Measurements from ENCODE around the gene HELZ2. TPM values are rescaled to one million over a fixed set of nuclear protein-coding genes. Genes with fewer than 3 reads are reported as not detected.

Gene HELZ2
- total RNA-seq, 2 experiments from 2014 or later = 139 to 285 TPM

DNA sequence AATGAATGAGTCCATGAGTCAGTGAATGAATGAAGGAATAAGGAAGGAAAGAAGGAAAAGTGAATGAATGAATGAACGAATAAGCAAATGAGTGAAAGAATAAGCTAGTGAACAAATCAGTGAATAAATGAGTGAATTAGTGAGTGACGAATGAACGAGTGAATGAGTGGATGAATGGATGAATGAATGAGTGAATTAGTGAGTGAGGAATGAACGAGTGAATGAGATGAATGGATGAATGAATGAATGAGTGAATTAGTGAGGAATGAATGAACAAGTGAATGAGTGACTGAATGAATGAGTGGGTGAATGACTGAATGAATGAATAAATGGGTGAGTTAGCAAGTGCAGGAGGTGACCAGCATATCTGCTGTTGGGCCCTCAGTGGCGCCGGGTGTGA lies 30.3 kb downstream of the HELZ2 start:
- CTCF ChIA-PET = interaction anchor here (0.8 to 1.0 kb wide), 2 partner anchors 9 to 98 kb away, joined by 3 to 7 read pairs; no protein-coding TSS in a partner anchor
- Mint-ChIP-seq H3K36me3 (no peaks in the 10 kb centered on the region), H3K27ac (no peak overlapping the region), H3K27me3 (peaks cover 10% of the 10 kb centered on the region), H3K4me1 (peaks cover under 1% of the 10 kb centered on the region), H3K4me3 (no peak overlapping the region), H3K9me3 (ENCODE audit: low read depth) (no peaks in the 10 kb centered on the region)
- ATAC-seq (no peak), DNase-seq (no peak)

DNA sequence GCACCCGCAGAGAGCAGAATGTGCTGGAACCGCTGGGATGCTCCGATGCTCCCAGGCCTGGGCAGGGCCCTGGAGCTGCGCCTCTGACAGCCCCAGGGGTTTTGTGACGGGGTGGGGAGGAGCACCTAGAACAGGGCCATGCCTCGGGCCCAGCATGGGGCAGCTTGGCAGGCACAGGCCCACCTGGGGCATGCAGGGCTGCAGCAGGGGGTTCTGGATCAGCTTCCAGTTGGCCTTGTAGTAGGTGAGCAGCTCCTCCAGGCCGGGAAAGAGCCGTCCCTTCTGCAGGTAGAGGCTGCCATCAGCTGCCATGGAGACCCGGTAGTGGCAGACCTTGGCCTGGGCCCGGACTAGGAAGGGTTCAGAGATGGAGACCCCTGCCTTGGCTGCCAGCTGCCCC lies 30.9 kb downstream of the HELZ2 start:
- Mint-ChIP-seq H3K27ac (no peak overlapping the region), H3K27me3 (peaks cover 7% of the 10 kb centered on the region), H3K4me3 (no peak overlapping the region), H3K4me1 (peaks cover 5% of the 10 kb centered on the region), H3K9me3 (ENCODE audit: low read depth) (no peaks in the 10 kb centered on the region), H3K36me3 (no peaks in the 10 kb centered on the region)
- CTCF ChIA-PET = interaction anchor here (0.8 to 1.0 kb wide), 2 partner anchors 10 to 99 kb away, joined by 3 to 7 read pairs; no protein-coding TSS in a partner anchor
- ATAC-seq (no peak), DNase-seq (no peak)

- H3K27me3 Mint-ChIP-seq = peaks cover 7% of the 10 kb centered on the region
- H3K4me3 Mint-ChIP-seq = no peak overlapping the region
- DNase-seq (no peak), ATAC-seq (no peak)
- CTCF ChIA-PET = interaction anchor here (1.0 kb wide), 1 partner anchor 99 kb away, joined by 6 read pairs; no protein-coding TSS in a partner anchor
- H3K27ac Mint-ChIP-seq = no peak overlapping the region
- peaks cover 7% of the 10 kb centered on the region for H3K4me1 Mint-ChIP-seq
- no peaks in the 10 kb centered on the region for H3K9me3 Mint-ChIP-seq (ENCODE audit: low read depth)
- no peaks in the 10 kb centered on the region for H3K36me3 Mint-ChIP-seq
These were observed 31.3 kb downstream of the HELZ2 start for GRCh38 chr20:63542696-63543095.

DNA sequence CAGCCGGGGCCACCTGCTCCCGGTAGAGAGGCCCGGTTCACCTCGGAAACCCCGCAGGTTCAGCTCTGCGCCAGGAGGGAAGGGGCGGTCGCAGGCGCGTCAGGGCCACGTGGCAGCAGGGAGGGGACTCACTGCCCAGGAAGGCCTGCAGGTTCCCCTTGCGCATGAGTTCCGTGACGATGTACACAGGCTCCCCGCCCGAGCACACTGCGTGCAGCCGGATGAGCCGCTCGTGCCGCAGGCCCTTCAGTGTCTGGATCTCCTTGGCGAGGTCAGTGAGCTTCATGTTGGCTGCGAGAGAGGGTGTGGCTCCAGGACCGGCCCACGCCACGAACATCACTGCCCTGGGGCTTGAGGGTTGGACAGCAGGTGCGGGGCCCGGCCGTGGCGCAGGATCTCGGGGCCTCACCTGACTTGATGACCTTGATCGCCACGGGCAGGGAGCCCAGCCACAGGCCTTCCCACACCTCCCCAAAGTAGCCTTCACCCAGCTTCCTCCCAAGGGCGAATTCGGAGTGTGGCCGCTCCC lies 31.9 kb downstream of the HELZ2 start:
- no peak overlapping the region for H3K27ac Mint-ChIP-seq
- no peak for DNase-seq
- CTCF ChIA-PET = interaction anchor here (1.0 kb wide), 1 partner anchor 100 kb away, joined by 6 read pairs; no protein-coding TSS in a partner anchor
- peaks cover 11% of the 10 kb centered on the region for H3K4me1 Mint-ChIP-seq
- ATAC-seq = no peak
- no peaks in the 10 kb centered on the region for H3K9me3 Mint-ChIP-seq (ENCODE audit: low read depth)
- no peaks in the 10 kb centered on the region for H3K36me3 Mint-ChIP-seq
- no peak overlapping the region for H3K4me3 Mint-ChIP-seq
- peaks cover 7% of the 10 kb centered on the region for H3K27me3 Mint-ChIP-seq

- Mint-ChIP-seq H3K9me3 (ENCODE audit: low read depth) (no peaks in the 10 kb centered on the region), H3K27ac (no peak overlapping the region), H3K27me3 (peaks cover 7% of the 10 kb centered on the region), H3K36me3 (no peaks in the 10 kb centered on the region), H3K4me3 (no peak overlapping the region), H3K4me1 (peaks cover 15% of the 10 kb centered on the region)
- ATAC-seq (no peak), DNase-seq (no peak)
- CTCF ChIA-PET = no interaction called here
These were observed 32.7 kb downstream of the HELZ2 start for GRCh38 chr20:63541371-63541770.

- no peak overlapping the region for H3K27ac Mint-ChIP-seq
- CTCF ChIA-PET = no interaction called here
These were observed 33.4 kb downstream of the HELZ2 start for GRCh38 chr20:63540417-63541186.

DNA sequence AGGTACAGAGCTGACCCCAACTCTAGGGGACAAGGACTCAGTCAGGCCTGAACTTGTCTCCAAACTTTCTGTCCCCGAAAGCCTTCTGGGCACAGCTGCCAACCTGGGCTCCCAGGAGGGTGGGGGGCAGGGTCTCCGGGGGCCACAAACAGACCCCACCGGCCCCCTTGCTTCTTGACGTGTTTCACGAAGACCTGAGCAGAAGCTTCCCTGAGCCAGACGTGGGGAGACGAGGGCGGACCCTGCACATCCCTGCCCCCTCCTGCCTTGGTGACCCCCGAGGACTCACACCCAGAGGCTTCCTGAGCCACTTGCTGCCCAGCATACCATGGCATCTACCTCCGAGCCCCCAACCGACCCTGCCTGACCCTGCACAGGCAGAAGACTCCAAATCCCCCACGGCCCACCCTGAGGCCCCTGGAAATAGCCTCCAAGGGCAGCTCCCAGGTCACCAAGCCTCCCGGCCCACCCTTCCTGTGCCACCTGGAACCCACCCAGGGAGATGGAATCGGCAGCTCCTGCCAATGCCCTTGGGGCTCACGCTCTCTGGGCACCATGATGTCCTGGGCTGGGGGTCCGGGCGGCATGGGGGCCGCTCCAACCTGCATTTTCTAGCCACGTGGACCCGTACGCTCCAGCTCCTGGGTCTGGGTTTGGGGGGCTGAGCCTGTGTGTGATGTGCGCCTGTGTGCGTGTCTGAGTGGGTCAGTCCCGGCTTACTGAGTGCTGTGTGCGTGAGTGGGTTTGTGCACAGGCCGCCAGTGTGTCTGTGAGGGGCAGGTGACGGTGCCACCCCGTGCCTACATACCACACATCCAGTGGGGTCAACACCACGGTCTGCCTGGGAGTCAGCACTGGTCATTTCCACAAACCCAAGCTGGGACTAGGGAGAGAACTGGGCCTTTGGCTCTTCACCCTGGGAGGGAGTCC lies 34.3 kb downstream of the HELZ2 start:
- no peak overlapping the region for H3K4me3 Mint-ChIP-seq
- peaks cover 16% of the 10 kb centered on the region for H3K4me1 Mint-ChIP-seq
- H3K27me3 Mint-ChIP-seq = peaks cover under 1% of the 10 kb centered on the region
- DNase-seq (no peak), ATAC-seq (no peak)
- no peak overlapping the region for H3K27ac Mint-ChIP-seq
- H3K36me3 Mint-ChIP-seq = no peaks in the 10 kb centered on the region
- CTCF ChIA-PET = interaction anchor here (1.2 to 4.1 kb wide), 7 partner anchors 12 to 434 kb away, joined by 3 to 34 read pairs (median 10); partner anchors contain the start of genes PPDPF, RTEL1 and TPD52L2
- no peaks in the 10 kb centered on the region for H3K9me3 Mint-ChIP-seq (ENCODE audit: low read depth)

More at GRCh38 chr20:63540417-63541186, 33.4 kb downstream of the HELZ2 start:
- ATAC-seq = no peak
- H3K9me3 Mint-ChIP-seq (ENCODE audit: low read depth) = no peaks in the 10 kb centered on the region
- DNase-seq = no peak
- H3K4me1 Mint-ChIP-seq = peaks cover 16% of the 10 kb centered on the region
- no peaks in the 10 kb centered on the region for H3K36me3 Mint-ChIP-seq
- no peak overlapping the region for H3K4me3 Mint-ChIP-seq
- peaks cover 6% of the 10 kb centered on the region for H3K27me3 Mint-ChIP-seq

DNA sequence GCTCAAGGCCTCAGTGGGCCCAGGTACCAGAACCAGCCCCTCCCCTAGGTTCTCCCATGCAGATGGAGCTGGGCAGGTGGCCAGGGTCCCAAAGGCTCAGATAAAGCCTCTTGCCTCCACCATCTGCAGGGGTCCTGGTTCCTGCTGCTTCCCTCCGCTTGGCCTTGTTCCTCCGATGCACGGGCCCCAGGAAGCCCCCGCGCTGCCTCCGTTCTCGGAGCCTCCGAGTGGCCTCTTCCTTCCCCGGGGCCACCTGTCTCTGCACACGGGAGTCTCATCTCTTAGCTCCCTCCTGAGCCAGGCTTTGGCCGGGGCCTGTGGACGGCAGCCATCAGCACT lies 35.0 kb downstream of the HELZ2 start:
- H3K27me3 Mint-ChIP-seq = no peaks in the 10 kb centered on the region
- H3K27ac Mint-ChIP-seq = no peak overlapping the region
- no peak for DNase-seq
- H3K4me1 Mint-ChIP-seq = peaks cover 16% of the 10 kb centered on the region
- ATAC-seq = no peak
- CTCF ChIA-PET = interaction anchor here (1.2 to 4.1 kb wide), 11 partner anchors 12 to 518 kb away, joined by 3 to 34 read pairs (median 10); partner anchors contain the start of genes PPDPF, RTEL1 and TPD52L2
- H3K9me3 Mint-ChIP-seq (ENCODE audit: low read depth) = no peaks in the 10 kb centered on the region
- H3K36me3 Mint-ChIP-seq = no peaks in the 10 kb centered on the region
- H3K4me3 Mint-ChIP-seq = no peak overlapping the region

DNA sequence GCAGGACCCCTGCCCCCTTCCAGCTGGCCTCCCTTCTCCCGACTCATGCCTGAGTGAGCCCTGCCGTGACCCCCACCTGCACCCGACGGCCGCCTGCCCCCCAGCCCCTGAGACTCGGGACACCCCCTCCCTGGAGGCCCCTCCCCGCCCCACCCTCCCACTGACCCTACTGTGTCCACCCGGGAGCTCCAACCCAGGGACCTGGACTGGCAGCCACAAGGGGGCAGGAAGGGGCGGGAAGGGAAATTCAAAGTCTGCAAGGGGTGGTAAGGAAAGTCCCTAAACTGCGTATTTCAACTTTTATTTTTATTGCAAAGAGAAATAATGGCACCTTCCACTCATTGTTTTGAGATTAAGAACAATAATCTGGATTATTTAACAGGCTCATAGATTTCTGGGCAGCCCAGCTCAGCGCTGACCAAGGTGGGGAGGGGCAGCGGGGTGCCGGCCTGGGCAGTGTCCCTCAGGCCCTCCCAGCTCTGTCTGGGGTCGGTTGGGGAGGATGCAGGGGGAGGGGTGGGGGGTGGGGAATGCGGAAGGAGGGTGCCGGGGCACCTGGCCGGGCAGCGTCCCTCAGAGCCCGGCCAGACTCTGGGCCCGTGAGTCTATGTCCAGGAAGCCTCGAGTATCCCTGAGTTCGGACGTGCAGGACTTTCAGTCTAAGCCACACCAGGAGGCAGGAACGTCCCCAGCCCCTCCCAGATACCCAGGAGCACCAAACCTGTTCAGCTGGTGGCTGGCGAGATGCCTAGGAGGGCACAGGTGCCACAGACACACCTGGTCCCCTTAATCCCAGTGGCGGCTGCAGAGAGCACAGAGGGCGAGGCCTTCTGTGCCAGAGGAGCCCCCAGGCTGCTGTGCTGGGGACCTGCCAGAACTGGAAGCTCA lies 35.6 kb downstream of the HELZ2 start:
- Mint-ChIP-seq H3K36me3 (no peaks in the 10 kb centered on the region), H3K4me1 (peaks cover 16% of the 10 kb centered on the region), H3K27me3 (no peaks in the 10 kb centered on the region), H3K27ac (peak overlapping the region; percentile 83), H3K9me3 (ENCODE audit: low read depth) (no peaks in the 10 kb centered on the region), H3K4me3 (peak overlapping the region; percentile 51)
- DNase-seq (no peak), ATAC-seq (no peak)
- CTCF ChIA-PET = interaction anchor here (0.5 to 4.1 kb wide), 42 partner anchors 8 to 531 kb away, joined by 3 to 34 read pairs (median 5); partner anchors contain the start of genes ARFRP1, GMEB2, HELZ2 and PPDPF

DNA sequence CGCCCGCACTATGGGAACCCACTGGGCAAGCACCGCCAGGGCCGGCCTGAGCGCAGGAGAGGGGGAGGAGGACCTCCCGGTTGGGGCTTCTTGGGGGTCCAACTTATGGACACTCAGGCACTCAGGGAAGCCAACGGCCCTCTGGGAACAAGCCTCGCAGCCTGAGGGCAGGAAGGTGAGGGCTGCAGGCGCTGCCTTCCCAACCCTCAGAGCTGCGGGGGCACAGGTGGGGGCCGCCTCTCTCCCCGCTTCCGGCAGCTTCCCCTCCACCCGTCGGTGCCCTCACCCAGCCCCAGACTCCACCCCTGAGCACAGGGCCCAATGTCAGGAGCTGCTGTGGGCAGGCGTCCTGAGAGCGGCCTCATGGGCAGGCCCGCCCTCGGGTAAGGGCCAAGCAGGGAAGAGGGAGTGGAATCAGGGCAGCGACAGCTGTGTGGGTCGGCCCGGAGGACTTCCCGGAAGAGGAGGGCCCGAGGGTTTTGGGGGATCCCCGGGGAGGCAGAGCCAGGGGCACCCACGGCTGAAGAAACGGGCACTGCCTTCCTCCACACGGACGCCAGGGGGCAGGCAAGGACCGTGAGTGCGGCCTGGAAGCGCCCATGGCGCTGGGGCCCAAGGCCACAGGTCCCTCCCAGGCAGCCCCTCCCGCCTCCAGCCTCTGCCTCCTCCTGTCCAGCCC lies 36.4 kb downstream of the HELZ2 start:
- DNase-seq (peak; percentile 98), ATAC-seq (peak; percentile 94)
- Mint-ChIP-seq H3K4me1 (peaks cover 16% of the 10 kb centered on the region), H3K27me3 (no peaks in the 10 kb centered on the region), H3K9me3 (ENCODE audit: low read depth) (no peaks in the 10 kb centered on the region), H3K27ac (peak overlapping the region; percentile 83), H3K36me3 (no peaks in the 10 kb centered on the region), H3K4me3 (peak overlapping the region; percentile 51)
- CTCF ChIA-PET = interaction anchor here (0.6 to 4.1 kb wide), 47 partner anchors 8 to 541 kb away, joined by 3 to 34 read pairs (median 4); partner anchors contain the start of genes ARFRP1, GMEB2, HELZ2 and LIME1

GRCh38 chr20:63536997-63537524 lies 37.0 kb downstream of the HELZ2 start, which contains the start of gene PTK6:
Gene PTK6 (minus strand): TSS chr20:63537376. CDS start chr20:63537314, 62 bp downstream.
- Mint-ChIP-seq H3K4me3 (peak within 1 kb of the TSS; percentile 51), H3K36me3 (no peaks in the 10 kb centered on the region), H3K9me3 (ENCODE audit: low read depth) (no peaks in the 10 kb centered on the region), H3K27ac (peak within 1 kb of the TSS; percentile 83), H3K27me3 (no peaks in the 10 kb centered on the region), H3K4me1 (peaks cover 16% of the 10 kb centered on the region)
- CTCF ChIA-PET = interaction anchor here (0.6 to 4.1 kb wide), 43 partner anchors 8 to 542 kb away, joined by 3 to 34 read pairs (median 5); partner anchors contain the start of genes ARFRP1, GMEB2, HELZ2 and LIME1
- ATAC-seq (peak; percentile 8), DNase-seq (peak; percentile 63)
